GM19193 (cell line): ENCODE results near the gene FNBP1.

Experiments
- POLR2A ChIP-seq: IDR thresholded peaks from 4 replicates; pipeline ENCODE4 v1.6.1; 2011; ENCODE audit not compliant: insufficient read depth, insufficient read length; ENCODE audit errors: extremely low read depth

The FNBP1 gene

DNA sequence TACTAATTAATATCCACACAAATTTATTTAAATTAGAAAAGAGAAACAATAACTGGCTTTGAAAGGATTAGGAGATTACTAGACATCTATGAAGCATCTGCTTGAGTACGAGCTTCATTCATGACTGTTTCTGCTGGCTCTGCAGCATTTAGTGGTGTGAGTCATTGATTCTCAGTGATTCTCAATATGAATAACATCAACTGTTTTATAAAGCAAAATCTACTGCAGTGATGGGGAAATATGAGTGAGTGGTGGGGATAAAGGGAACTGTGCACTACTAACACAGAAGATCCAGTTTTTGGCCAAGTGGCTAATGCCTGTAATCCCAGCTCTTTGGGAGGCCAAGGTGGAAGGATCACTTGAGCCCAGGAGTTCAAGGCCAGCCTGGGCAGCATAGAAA, 8.4 kb downstream of the FNBP1 start:
- TF ChIP-seq POLR2A: no peak

GRCh38 chr9:130030651-130031127, 12.3 kb downstream of the FNBP1 start:
- no peak for TF ChIP-seq POLR2A

DNA sequence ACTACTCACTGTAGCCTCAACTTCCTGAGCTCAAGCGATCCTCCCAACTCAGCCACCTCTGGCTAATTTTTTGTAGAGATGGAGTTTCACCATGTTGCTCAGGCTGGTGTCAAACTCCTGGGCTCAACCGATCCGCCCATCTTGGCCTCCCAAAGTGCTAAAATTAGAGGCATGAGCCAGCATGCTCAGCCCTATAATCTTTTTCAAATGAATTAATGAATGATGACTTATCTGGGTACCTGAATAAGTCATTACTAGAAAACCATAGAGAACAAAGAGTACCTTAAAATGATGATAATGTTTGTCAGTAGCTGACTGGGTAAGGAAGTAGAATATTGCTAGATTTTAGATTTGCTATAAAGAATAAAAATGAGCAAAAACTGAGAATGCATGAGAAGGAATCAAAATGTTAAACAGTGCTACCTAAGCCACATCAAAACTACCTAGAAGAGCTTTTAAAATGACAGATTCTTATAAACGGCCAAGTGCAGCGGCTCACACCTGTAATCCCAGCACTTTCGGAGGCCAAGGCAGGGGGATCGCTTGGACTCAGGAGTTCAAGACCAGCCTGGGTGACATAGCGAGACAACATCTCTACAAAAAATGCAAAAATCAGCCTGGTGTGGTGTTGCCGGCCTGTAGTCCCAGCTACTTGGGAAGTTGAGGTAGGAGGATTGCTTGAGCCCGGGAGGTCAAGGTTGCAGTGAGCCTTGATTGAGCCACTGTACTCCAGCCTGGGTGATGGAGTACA, 13.6 kb downstream of the FNBP1 start:
- TF ChIP-seq POLR2A: no peak

GRCh38 chr9:130028493-130029222, 14.3 kb downstream of the FNBP1 start:
- no peak for TF ChIP-seq POLR2A

GRCh38 chr9:130027533-130028365, 15.2 kb downstream of the FNBP1 start:
- TF ChIP-seq POLR2A: no peak

- TF ChIP-seq POLR2A: no peak
These were observed 16.2 kb downstream of the FNBP1 start for GRCh38 chr9:130026583-130027340.

- TF ChIP-seq POLR2A: no peak
These were observed 18.4 kb downstream of the FNBP1 start for GRCh38 chr9:130024597-130024994.

DNA sequence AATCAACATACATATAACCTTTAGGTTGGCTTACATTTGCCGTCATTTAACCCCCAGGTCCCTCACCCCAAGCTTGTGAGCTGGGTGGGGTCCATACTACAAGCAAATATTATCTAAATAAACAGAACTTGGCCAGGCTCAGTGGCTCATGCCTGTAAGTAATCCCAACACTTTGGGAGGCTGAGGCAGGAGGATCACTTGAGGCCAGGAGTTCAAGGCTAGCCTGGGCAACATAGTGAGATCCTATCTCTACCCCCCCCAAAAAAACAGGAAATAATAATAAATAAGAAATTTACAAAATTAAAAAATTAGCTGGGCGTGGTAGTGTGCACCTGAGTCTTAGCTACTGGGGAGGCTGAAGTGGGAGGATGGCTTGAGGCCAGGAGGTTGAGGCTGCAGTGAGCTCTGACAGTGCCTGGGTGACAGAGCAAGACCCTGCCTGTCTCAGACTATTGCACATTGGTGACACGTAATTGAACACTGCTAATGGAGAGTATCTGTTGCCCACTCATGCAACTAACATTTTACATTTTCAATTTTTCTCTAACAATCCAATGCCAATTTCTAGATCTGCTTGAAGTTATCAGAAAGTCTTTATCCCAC, 18.9 kb downstream of the FNBP1 start:
- peak; percentile 36 for TF ChIP-seq POLR2A

DNA sequence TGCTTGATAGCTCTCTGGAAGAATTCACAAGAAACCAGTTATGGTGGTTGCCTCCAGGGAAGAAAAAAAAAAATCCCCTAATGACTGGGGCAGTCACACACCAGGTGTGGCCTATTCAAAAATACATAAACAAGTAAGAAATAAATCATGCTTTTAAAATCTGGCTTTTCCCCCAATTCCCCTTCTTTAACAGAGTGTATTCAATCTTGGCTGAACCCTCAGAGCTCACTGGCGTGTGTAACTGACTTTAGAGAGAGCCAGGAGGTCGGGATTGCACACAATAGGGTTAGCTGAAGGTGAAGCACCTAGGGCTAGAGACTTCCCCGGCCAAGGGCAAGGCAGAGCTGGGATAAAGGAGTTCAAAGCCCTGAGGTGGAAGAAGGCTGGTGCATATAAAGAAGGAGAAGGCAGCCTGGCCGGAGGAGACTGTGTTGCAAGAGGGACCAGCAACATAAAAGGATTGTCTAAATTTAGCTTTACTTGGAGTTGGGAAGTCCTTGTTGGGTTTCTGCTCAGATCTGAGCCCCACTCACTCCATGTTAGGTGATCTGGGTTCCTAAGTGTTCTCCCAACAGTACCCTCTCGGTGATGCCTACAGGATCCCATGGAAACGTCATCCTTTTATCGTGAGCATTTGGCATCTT, 19.7 kb downstream of the FNBP1 start:
- peak; percentile 33 for TF ChIP-seq POLR2A

DNA sequence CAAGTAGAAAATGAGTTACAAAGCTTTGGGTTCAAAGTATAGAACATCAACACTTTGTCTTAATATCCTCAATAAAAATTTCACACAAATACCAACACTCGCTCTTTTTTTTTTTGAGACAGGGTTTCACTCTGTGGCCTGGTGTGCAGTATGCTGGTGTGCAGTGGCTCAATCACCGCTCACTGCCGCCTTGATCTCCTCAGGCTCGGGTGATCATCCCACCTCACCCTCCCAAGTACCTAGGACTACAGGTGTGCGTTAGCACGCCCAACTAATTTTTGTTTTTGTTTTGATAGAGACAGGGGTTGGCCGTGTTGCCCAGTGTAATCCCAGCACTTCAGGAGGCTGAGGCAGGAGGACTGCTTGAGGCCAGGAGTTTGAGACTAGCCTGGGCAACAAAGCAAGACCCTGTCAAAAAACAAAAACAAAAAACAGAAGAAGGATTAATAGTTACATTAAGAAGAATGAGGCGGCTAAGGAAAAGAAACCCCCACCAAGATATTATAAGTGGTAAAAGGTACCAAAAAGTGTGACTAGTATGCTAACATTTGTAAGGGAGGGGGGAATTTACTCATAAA, 20.3 kb downstream of the FNBP1 start:
- TF ChIP-seq POLR2A: no peak

DNA sequence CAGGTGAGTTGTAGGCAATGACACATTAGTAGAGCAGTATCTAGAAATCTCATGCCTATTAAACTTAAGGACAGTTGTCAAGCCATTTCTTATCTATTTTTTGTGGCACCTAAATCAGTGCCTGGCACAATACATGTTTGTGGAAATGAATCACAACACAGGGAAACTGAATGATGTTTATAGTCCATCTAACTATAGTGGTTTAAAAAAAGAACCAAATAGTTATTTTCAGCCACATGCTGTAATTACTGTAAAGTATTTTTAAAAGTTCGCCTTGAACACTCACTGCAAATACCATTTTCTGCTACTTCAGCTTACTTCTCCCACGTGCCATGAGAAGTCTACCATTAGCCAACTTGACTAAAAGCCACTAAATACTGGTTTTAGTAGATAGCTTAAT, 21.9 kb downstream of the FNBP1 start:
- no peak for TF ChIP-seq POLR2A

- no peak for TF ChIP-seq POLR2A
These were observed 22.4 kb downstream of the FNBP1 start for GRCh38 chr9:130020618-130021017.

DNA sequence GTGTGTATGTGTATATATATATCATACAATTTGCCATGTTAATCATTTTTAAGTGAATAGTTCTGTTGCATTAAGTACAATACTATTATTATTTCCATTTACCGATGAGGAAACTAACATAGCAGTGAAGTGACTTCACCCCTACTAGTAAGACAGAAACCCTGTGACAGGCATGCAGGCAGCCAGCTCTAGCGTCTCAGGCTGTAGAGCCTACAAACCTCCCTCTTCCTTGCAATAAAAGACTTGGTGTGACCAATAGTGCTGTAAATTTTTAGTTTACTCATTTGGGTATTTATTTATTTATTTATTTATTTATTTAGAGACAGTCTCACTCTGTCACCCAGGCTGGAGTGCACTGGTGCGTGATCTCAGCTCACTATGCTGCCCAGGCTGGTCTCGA, 24.7 kb downstream of the FNBP1 start:
- TF ChIP-seq POLR2A: no peak
